COLO668 (cell line): Measurements from ENCODE around the gene C1QC.

Source experiments
- DNase-seq: peaks from one replicate; lab custom pipeline; 2025; ENCODE audit not compliant: unreplicated experiment; lab: John Stamatoyannopoulos, UW

C1QC gene

GRCh38 chr1:22643381-22643780 is at the start of gene C1QC:
Gene C1QC (plus strand): TSS chr1:22643633. CDS start chr1:22644024, 391 bp downstream.
- no peak for DNase-seq

- no peak for DNase-seq
Observed at GRCh38 chr1:22594396-22594795, 49.0 kb upstream of the C1QC start.

- no peak for DNase-seq
Observed at GRCh38 chr1:22595108-22595507, 48.3 kb upstream of the C1QC start.

GRCh38 chr1:22597301-22597965 is 46.0 kb upstream of the C1QC start:
- no peak for DNase-seq

GRCh38 chr1:22597996-22598395 is 45.4 kb upstream of the C1QC start:
- no peak for DNase-seq

- DNase-seq, result no peak
Observed at GRCh38 chr1:22598736-22599135, 44.7 kb upstream of the C1QC start.

GRCh38 chr1:22600071-22600816 is 43.2 kb upstream of the C1QC start:
- DNase-seq, result peak; percentile 78

- no peak for DNase-seq
Observed at GRCh38 chr1:22600817-22601605, 42.4 kb upstream of the C1QC start.

GRCh38 chr1:22601610-22602009 is 41.8 kb upstream of the C1QC start:
- no peak for DNase-seq

GRCh38 chr1:22602060-22602740 is 41.2 kb upstream of the C1QC start:
- no peak for DNase-seq

GRCh38 chr1:22606161-22606560 is 37.3 kb upstream of the C1QC start:
- no peak for DNase-seq

GRCh38 chr1:22607154-22607553 is 36.3 kb upstream of the C1QC start:
- DNase-seq, result no peak

GRCh38 chr1:22608361-22608760 is 35.1 kb upstream of the C1QC start:
- DNase-seq, result no peak

GRCh38 chr1:22609291-22609690 is 34.1 kb upstream of the C1QC start:
- DNase-seq, result no peak

- no peak for DNase-seq
Observed at GRCh38 chr1:22611530-22611947, 31.9 kb upstream of the C1QC start.

GRCh38 chr1:22612671-22613571 is 30.5 kb upstream of the C1QC start:
- peak; percentile 66 for DNase-seq

GRCh38 chr1:22613572-22613918 is 29.9 kb upstream of the C1QC start:
- DNase-seq, result no peak

- no peak for DNase-seq
Observed at GRCh38 chr1:22613951-22614350, 29.5 kb upstream of the C1QC start.

GRCh38 chr1:22615886-22616285 is 27.5 kb upstream of the C1QC start:
- DNase-seq, result no peak

- no peak for DNase-seq
Observed at GRCh38 chr1:22616571-22616970, 26.9 kb upstream of the C1QC start.
